K562 (cell line): ENCODE results near the gene IL34. TPM values are rescaled to one million over a fixed set of nuclear protein-coding genes. Genes with fewer than 3 reads are reported as not detected.

Experiments
- ATAC-seq: fragments of 200-7000 bp; cut with Tn5 transposase; 3 replicates; pipeline ENCODE4 v1.9.1; 2020; ENCODE audit warnings: moderate library complexity
- BruUV-seq: library from RNA; stranded (reverse); fragments of 400-500 nt; replicated peaks from 2 replicates; lab custom pipeline; 2021; lab: Mats Ljungman, UMichigan
- CTCF ChIA-PET: fragments of 300-600 bp; formaldehyde crosslinking; extraction: SDS; loops from one replicate; lab custom pipeline; 2021; ENCODE audit warnings: low intra/inter-chr PET ratio; lab: Yijun Ruan, JAX
- POLR2A ChIA-PET: fragments of 300-600, 350-650 bp; sonication (Branson Sonifier 250); formaldehyde crosslinking; extraction: SDS; loops from one replicate; lab custom pipeline; 2021; ENCODE audit warnings: antibody characterized with exemption, inconsistent platforms; lab: Yijun Ruan, JAX
- DNase-seq, 4 experiments: peaks; one replicate each; pipeline versions ENCODE4 v3.0.0 to v3.0.0-alpha.2; 2011 to 2018; ENCODE audit warnings: low spot score in 3 of 4, mixed read lengths in 3 of 4; ENCODE audit errors: extremely low read depth in 1 of 4
- FAIRE-seq: peaks from 2 replicates; lab custom pipeline; 2011; peaks lifted over from hg19 to GRCh38; lab: Jason Lieb, UNC
- H2AFZ ChIP-seq: 2 replicates; pipeline ENCODE4 v1.6.0; 2011; ENCODE audit warnings: low read depth, low read length, control low read depth, inconsistent platforms
- H3K27ac ChIP-seq: fragments of 200-600 bp; 3 replicates; pipeline ENCODE4 v1.8.0; 2011; ENCODE audit warnings: low read depth, mild to moderate bottlenecking, control low read depth, inconsistent platforms, low read length, moderate library complexity, mixed read lengths; ENCODE audit errors: extremely low read depth
- H3K27me3 ChIP-seq, 2 experiments: fragments of 300-600 bp in 1 of 2; 2 replicates in 1 of 2; 3 replicates in 1 of 2; pipeline versions ENCODE4 v1.6.0 to v1.8.0; 2011; ENCODE audit warnings: inconsistent platforms in 2 of 2, low read length in 2 of 2, mild to moderate bottlenecking in 1 of 2, mixed read lengths in 1 of 2, moderate library complexity in 1 of 2; ENCODE audit not compliant: control insufficient read depth in 2 of 2, insufficient read depth in 2 of 2
- H3K36me3 ChIP-seq: fragments of 300-600 bp; 3 replicates; pipeline ENCODE4 v1.8.0; 2011; ENCODE audit warnings: mild to moderate bottlenecking, low read length, inconsistent platforms; ENCODE audit not compliant: control insufficient read depth, insufficient read depth
- H3K4me1 ChIP-seq, 2 experiments: fragments of 200-600 bp in 1 of 2; replicated peaks in 1 of 2; 2 replicates in 1 of 2; 3 replicates in 1 of 2; pipeline versions ENCODE4 v1.5.1 to v1.8.0; 2011; ENCODE audit warnings: inconsistent platforms in 2 of 2, low read length in 2 of 2, mild to moderate bottlenecking in 1 of 2, mixed read lengths in 1 of 2, moderate library complexity in 1 of 2; ENCODE audit not compliant: control insufficient read depth in 2 of 2, insufficient read depth in 2 of 2
- H3K4me2 ChIP-seq: 2 replicates; pipeline ENCODE4 v1.6.1; 2011; ENCODE audit warnings: low read length, control low read depth, inconsistent platforms, mixed read lengths; ENCODE audit not compliant: insufficient read depth
- H3K4me3 ChIP-seq: fragments of 200-600 bp; sonication (generic), shearing (Covaris generic); 2 replicates; pipeline ENCODE4 v1.5.1; 2016; ENCODE audit warnings: control low read depth, inconsistent platforms
- H3K79me2 ChIP-seq: fragments of 200-600 bp; 3 replicates; pipeline ENCODE4 v1.8.0; 2011; ENCODE audit warnings: low read length, inconsistent platforms; ENCODE audit not compliant: control insufficient read depth, insufficient read depth
- H3K9ac ChIP-seq, 2 experiments: 2 replicates each; pipeline versions ENCODE4 v1.6.0 to v1.6.1; 2011; ENCODE audit warnings: low read depth in 2 of 2, low read length in 2 of 2, control low read depth in 1 of 2, inconsistent platforms in 1 of 2, mild to moderate bottlenecking in 1 of 2, mixed read lengths in 1 of 2; ENCODE audit not compliant: insufficient read depth in 1 of 2
- H3K9me1 ChIP-seq: one replicate; pipeline ENCODE4 v1.6.0; 2011; ENCODE audit warnings: inconsistent platforms, mild to moderate bottlenecking, low read length, moderate library complexity; ENCODE audit not compliant: control insufficient read depth, insufficient read depth
- H3K9me3 ChIP-seq: replicated peaks from 2 replicates; pipeline ENCODE4 v1.5.1; 2011; ENCODE audit warnings: low read depth, low read length, inconsistent platforms; ENCODE audit not compliant: control insufficient read depth, insufficient read depth
- H4K20me1 ChIP-seq: replicated peaks from 2 replicates; pipeline ENCODE4 v1.6.1; 2011; ENCODE audit warnings: low read length, inconsistent platforms, mixed read lengths; ENCODE audit not compliant: control insufficient read depth, insufficient read depth
- POLR2G ChIP-seq: fragments of 200-400 bp; formaldehyde crosslinking; IDR thresholded peaks from 2 replicates; pipeline ENCODE4 v1.6.1; 2017; ENCODE audit warnings: low read depth, mild to moderate bottlenecking, antibody characterized with exemption, low read length, moderate library complexity
- ZNF174 ChIP-seq: fragments of 250-450 bp; sonication (Bioruptor Pico); IDR thresholded peaks from 2 replicates; pipeline ENCODE4 v1.4.0; 2020; ENCODE audit warnings: mild to moderate bottlenecking
- WGBS: fragments of 100-300 bp; shearing (Covaris generic); methylation state at CpG from one replicate; pipeline ENCODE4 v1.1.6; 2016; ENCODE audit warnings: low coverage, mixed read lengths; ENCODE audit not compliant: insufficient coverage; ENCODE audit errors: missing lambda C conversion rate; 5-methylcytosine and 5-hydroxymethylcytosine counted together
- in situ Hi-C: fragments of 300-500 bp; cut with MboI; formaldehyde crosslinking; loops from 4 replicates; pipeline ENCODE4 v1.15.0; 2018; ENCODE audit warnings: inconsistent platforms, mixed read lengths
- intact Hi-C: fragments of 100-400 bp; cut with micrococcal nuclease; formaldehyde crosslinking; loops from 2 replicates; pipeline ENCODE4 v1.14.2; 2022
- polyA plus RNA-seq, 8 experiments: library from polyadenylated mRNA; depleted of rRNA in 4 of 8; stranded (reverse) in 5 of 8; unstranded in 3 of 8; fragments of >200 nt; fragmentation: Nextera tagmentation in 2 of 8; fragmentation: Illumina TruSeq in 1 of 8; extraction: Ambion mirVana in 2 of 8; extraction: Trizol in 1 of 8; gene quantifications; 2 replicates each; pipeline versions ENCODE4 v1.2.1 to v1.2.3, GENCODE V29; 2011 to 2014; ENCODE audit warnings: inconsistent platforms in 1 of 8, missing spikeins in 1 of 8
- total RNA-seq, 7 experiments: library from RNA; depleted of rRNA in 6 of 7; stranded (reverse); fragments of >200 nt in 6 of 7; fragmentation: Illumina TruSeq in 2 of 7; extraction: Trizol in 2 of 7; gene quantifications; 2 replicates each; pipeline versions ENCODE4 v1.2.1 to v1.2.3, GENCODE V29; 2011 to 2021; ENCODE audit warnings: low replicate concordance in 1 of 7

IL34 gene
- total and polyA plus RNA-seq, 9 of the 15 experiments (the other 6 are each of a cell fraction or from before 2014, with no cell fraction given) = 0.07 to 0.18 (median 0.10) TPM; not detected in 6

DNA sequence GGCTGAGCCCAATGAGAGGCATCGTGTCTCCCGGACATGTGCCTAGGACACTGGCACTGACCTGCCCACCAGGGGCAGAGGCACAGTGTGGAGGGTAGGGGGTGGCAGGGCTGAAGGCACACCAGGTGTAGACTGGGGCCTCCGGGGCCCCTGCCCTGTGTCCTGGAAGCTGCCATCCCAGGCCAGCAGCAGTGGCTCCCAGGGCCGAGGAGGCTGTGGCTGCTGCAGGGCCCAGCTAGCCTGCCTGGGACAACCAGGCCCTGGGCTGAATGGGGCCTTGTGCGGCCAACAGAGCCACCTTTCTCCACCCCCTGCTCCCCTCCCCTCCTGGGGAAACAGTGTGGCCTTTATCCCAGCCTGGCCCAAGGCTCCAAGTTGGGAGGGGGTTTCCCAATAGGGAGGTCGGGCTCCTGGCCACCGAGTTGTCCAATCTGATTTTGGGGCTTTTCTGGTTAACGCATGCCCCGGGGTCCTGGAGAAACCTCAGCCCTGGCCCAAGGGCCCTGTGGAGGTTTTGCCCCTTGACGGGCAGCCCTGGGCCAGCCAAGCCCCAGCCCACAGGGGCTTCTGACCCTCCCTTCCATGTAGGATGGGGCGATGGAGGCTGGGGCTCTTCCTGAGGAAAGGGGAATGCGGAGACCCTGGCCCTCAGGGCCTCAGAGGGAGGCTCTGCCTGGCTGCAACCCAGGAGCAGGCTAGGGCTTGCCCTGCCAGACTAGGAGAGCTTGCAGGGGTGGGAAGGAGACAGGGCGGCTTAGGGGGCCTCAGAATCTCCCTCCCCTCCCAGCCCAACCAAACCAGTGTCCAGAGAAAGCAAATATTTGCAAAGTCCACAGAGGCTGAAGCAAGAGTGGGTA lies 35.3 kb downstream of the IL34 start:
- ATAC-seq (no peak), FAIRE-seq (no peak), DNase-seq (no peak)
- intact Hi-C loops = no loop called here
- peaks cover 9 to 68% of the 10 kb centered on the region in 2 experiments for H3K4me1 ChIP-seq
- no peak overlapping the region for H3K27ac ChIP-seq
- H3K79me2 ChIP-seq = peaks cover 49% of the 10 kb centered on the region
- no TSS peak for BruUV-seq
- H3K27me3 ChIP-seq = no peaks in the 10 kb centered on the region
- in situ Hi-C loops = no loop called here
- H3K9me3 ChIP-seq = no peaks in the 10 kb centered on the region
- no peak overlapping the region for H3K4me2 ChIP-seq
- POLR2A ChIA-PET = interaction anchor here (1.1 kb wide), 1 partner anchor 56 kb away, joined by 3 read pairs; no protein-coding TSS in a partner anchor
- peaks cover 71% of the 10 kb centered on the region; the same call in 2 of the 3 replicates for H3K36me3 ChIP-seq
- no peak overlapping the region for H3K4me3 ChIP-seq
- H3K9ac ChIP-seq = peak overlapping the region in 1 of 2 experiments; percentile 68; a peak in 2 of 4 replicates
- no peak overlapping the region for H2AFZ ChIP-seq
- WGBS = 89% methylated on average over 11 of the region's 13 CpGs
- H4K20me1 ChIP-seq = peaks cover 12% of the 10 kb centered on the region; the same call in 1 of the 2 replicates
- CTCF ChIA-PET = interaction anchor here (0.9 kb wide), 1 partner anchor 89 kb away, joined by 4 read pairs; no protein-coding TSS in a partner anchor
- H3K9me1 ChIP-seq = no peaks in the 10 kb centered on the region
- no peak for TF ChIP-seq ZNF174 (CRISPR knock-in tag)
- peak; percentile 40; the same call in 1 of the 2 replicates for TF ChIP-seq POLR2G
- TF ChIP-seq, all 486 proteins: peak for 1
